HEK293T (cell line): ENCODE measurements around the gene EDARADD.

Experiments
- ARNT ChIP-seq: fragments of 450-650 bp; IDR thresholded peaks from 2 replicates; pipeline ENCODE4 v1.6.1; 2017; ENCODE audit warnings: mild to moderate bottlenecking
- BHLHE40 ChIP-seq: fragments of 450-650 bp; IDR thresholded peaks from 2 replicates; pipeline ENCODE4 v1.6.1; 2016; ENCODE audit warnings: mild to moderate bottlenecking, moderate library complexity, borderline replicate concordance
- CTBP1 ChIP-seq: fragments of 450-650 bp; IDR thresholded peaks from 2 replicates; pipeline ENCODE4 v1.6.1; 2016; ENCODE audit warnings: borderline replicate concordance
- ELF4 ChIP-seq: fragments of 450-650 bp; IDR thresholded peaks from 2 replicates; pipeline ENCODE4 v1.6.1; 2017; ENCODE audit warnings: antibody characterized with exemption
- FOXA1 ChIP-seq: fragments of 450-650 bp; IDR thresholded peaks from 2 replicates; pipeline ENCODE4 v1.6.1; 2016; ENCODE audit warnings: mild to moderate bottlenecking
- FOXK2 ChIP-seq: fragments of 450-650 bp; IDR thresholded peaks from 2 replicates; pipeline ENCODE4 v1.6.1; 2016; ENCODE audit warnings: mild to moderate bottlenecking
- FOXM1 ChIP-seq: fragments of 450-650 bp; IDR thresholded peaks from 2 replicates; pipeline ENCODE4 v1.6.1; 2017; ENCODE audit warnings: mild to moderate bottlenecking, borderline replicate concordance
- NFRKB ChIP-seq: fragments of 450-650 bp; IDR thresholded peaks from 2 replicates; pipeline ENCODE4 v1.6.1; 2016; ENCODE audit warnings: mild to moderate bottlenecking, moderate library complexity
- PKNOX1 ChIP-seq: fragments of 450-650 bp; IDR thresholded peaks from 2 replicates; pipeline ENCODE4 v1.6.1; 2016
- SUZ12 ChIP-seq: fragments of 450-650 bp; IDR thresholded peaks from 2 replicates; pipeline ENCODE4 v1.6.1; 2016; ENCODE audit warnings: mild to moderate bottlenecking
- TARDBP ChIP-seq: fragments of 450-650 bp; IDR thresholded peaks from 2 replicates; pipeline ENCODE4 v1.6.1; 2016

- no peak for TF ChIP-seq TARDBP
- no peak for TF ChIP-seq NFRKB
- no peak for TF ChIP-seq SUZ12
- no peak for TF ChIP-seq ARNT
- TF ChIP-seq BHLHE40 = no peak
- TF ChIP-seq CTBP1 = 0 out of 2 replicates have a peak, but pooled peaks have one; percentile 20
- TF ChIP-seq PKNOX1 = 0 out of 2 replicates have a peak, but pooled peaks have one; percentile 23
- TF ChIP-seq FOXK2 = no peak
- no peak for TF ChIP-seq ELF4
- no peak for TF ChIP-seq FOXA1
- no peak for TF ChIP-seq FOXM1
Measured at GRCh38 chr1:236480758-236481436, 86.8 kb downstream of the EDARADD start.
